ENCODE results near the gene CD36. TPM values are rescaled to one million over a fixed set of nuclear protein-coding genes. Genes with fewer than 3 reads are reported as not detected.

The CD36 gene
- total and polyA plus RNA-seq, 2 experiments from 2014 or later = 0.40 to 1.8 TPM

DNA sequence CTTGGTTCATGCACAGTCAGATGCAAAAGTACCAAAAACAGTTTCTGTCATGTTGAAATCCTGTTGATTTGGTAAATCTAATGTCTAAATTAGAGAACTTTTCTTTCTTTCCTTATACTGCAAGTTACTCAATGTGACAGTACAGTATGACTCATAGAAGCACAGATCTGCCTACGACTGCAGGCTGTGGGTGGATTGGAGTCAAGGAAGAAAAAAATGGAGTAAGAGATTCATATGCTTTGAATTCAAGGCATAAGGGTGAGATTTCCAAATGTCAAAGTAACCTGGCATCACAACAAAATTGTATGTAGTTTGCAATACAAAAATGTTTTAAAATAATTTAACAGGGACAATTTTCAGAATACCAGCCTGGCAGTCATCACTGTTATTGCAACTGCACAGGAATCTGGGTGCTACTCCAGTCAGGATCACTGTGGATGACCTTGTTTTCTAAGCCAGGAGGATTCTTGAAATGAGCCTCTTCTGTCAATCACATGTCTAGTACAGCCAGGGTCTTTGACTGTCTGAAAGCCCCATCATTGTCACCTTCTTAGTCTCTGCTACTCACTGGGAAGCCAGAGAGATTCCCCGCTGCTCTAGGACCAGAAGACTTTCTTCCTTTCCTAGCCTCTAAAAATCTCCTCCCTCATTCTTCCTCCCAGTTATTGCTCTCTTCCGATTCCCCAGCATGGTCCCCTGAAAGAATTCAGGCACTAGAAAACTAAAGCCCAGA lies 83.6 kb downstream of the CD36 start:
- H3K4me3 Mint-ChIP-seq = no peak overlapping the region
- peak overlapping the region; percentile 45; the same call in 1 of the 2 replicates for H2AFZ ChIP-seq

More for the DNA sequence above, 83.6 kb downstream of the CD36 start:
- ATAC-seq (peak; percentile 19; the same call in 2 of the 3 replicates), DNase-seq (ENCODE audit: low spot score) (peak; percentile 13)
- Mint-ChIP-seq H3K27ac (no peak overlapping the region), H3K4me1 (peaks cover 44% of the 10 kb centered on the region), H3K9me3 (no peaks in the 10 kb centered on the region), H3K36me3 (ENCODE audit: low read depth) (no peaks in the 10 kb centered on the region), H3K27me3 (ENCODE audit: insufficient read depth, low read depth, poor library complexity) (peaks cover 3% of the 10 kb centered on the region)
- peaks cover 48% of the 10 kb centered on the region for H3K4me1 ChIP-seq (ENCODE audit: insufficient read depth)
- H3K9me2 ChIP-seq (ENCODE audit: insufficient read depth) = no peaks in the 10 kb centered on the region
- H3K4me3 ChIP-seq = no peak overlapping the region
- H3K79me2 ChIP-seq (replicated peaks; ENCODE audit: insufficient read depth) = no peaks in the 10 kb centered on the region
- no peaks in the 10 kb centered on the region for H3K27me3 ChIP-seq (ENCODE audit: insufficient read depth)
- peak overlapping the region; percentile 23 for H3K4me2 ChIP-seq
- no peaks in the 10 kb centered on the region for H3K36me3 ChIP-seq (ENCODE audit: insufficient read depth)
- H3F3A ChIP-seq (replicated peaks; ENCODE audit: low read depth) = no peaks in the 10 kb centered on the region
- H3K27ac ChIP-seq (ENCODE audit: low read depth) = peak overlapping the region; percentile 97
- no peaks in the 10 kb centered on the region for H4K20me1 ChIP-seq (replicated peaks; ENCODE audit: insufficient read depth)
- TF ChIP-seq, protein P1, sequence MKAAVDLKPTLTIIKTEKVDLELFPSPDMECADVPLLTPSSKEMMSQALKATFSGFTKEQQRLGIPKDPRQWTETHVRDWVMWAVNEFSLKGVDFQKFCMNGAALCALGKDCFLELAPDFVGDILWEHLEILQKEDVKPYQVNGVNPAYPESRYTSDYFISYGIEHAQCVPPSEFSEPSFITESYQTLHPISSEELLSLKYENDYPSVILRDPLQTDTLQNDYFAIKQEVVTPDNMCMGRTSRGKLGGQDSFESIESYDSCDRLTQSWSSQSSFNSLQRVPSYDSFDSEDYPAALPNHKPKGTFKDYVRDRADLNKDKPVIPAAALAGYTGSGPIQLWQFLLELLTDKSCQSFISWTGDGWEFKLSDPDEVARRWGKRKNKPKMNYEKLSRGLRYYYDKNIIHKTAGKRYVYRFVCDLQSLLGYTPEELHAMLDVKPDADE (IDR thresholded peaks at IDR 0.05) = no peak
- TF ChIP-seq CREB1 (CRISPR knock-in tag; IDR thresholded peaks at IDR 0.05; ENCODE audit: low read depth) = no peak
- TF ChIP-seq ZNF331 (CRISPR knock-in tag; IDR thresholded peaks at IDR 0.05; ENCODE audit: low read depth) = no peak
- TF ChIP-seq POLR2AphosphoS5 (IDR thresholded peaks at IDR 0.05; ENCODE audit: low read depth) = no peak
- no peak for TF ChIP-seq STAT1 (IDR thresholded peaks at IDR 0.05; ENCODE audit: unreplicated experiment)
- TF ChIP-seq NANOG (IDR thresholded peaks at IDR 0.05; ENCODE audit: borderline replicate concordance) = no peak
- no peak for TF ChIP-seq ZNF114 (CRISPR knock-in tag; IDR thresholded peaks at IDR 0.05)
- TF ChIP-seq, protein P2, sequence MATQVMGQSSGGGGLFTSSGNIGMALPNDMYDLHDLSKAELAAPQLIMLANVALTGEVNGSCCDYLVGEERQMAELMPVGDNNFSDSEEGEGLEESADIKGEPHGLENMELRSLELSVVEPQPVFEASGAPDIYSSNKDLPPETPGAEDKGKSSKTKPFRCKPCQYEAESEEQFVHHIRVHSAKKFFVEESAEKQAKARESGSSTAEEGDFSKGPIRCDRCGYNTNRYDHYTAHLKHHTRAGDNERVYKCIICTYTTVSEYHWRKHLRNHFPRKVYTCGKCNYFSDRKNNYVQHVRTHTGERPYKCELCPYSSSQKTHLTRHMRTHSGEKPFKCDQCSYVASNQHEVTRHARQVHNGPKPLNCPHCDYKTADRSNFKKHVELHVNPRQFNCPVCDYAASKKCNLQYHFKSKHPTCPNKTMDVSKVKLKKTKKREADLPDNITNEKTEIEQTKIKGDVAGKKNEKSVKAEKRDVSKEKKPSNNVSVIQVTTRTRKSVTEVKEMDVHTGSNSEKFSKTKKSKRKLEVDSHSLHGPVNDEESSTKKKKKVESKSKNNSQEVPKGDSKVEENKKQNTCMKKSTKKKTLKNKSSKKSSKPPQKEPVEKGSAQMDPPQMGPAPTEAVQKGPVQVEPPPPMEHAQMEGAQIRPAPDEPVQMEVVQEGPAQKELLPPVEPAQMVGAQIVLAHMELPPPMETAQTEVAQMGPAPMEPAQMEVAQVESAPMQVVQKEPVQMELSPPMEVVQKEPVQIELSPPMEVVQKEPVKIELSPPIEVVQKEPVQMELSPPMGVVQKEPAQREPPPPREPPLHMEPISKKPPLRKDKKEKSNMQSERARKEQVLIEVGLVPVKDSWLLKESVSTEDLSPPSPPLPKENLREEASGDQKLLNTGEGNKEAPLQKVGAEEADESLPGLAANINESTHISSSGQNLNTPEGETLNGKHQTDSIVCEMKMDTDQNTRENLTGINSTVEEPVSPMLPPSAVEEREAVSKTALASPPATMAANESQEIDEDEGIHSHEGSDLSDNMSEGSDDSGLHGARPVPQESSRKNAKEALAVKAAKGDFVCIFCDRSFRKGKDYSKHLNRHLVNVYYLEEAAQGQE (IDR thresholded peaks at IDR 0.05; ENCODE audit: unreplicated experiment) = no peak
- no peak for TF ChIP-seq EZH2phosphoT487 (IDR thresholded peaks at IDR 0.05; ENCODE audit: unreplicated experiment)
- no peak for TF ChIP-seq EZH2 (IDR thresholded peaks at IDR 0.05; ENCODE audit: low read depth, unreplicated experiment)
- TF ChIP-seq, protein P3, sequence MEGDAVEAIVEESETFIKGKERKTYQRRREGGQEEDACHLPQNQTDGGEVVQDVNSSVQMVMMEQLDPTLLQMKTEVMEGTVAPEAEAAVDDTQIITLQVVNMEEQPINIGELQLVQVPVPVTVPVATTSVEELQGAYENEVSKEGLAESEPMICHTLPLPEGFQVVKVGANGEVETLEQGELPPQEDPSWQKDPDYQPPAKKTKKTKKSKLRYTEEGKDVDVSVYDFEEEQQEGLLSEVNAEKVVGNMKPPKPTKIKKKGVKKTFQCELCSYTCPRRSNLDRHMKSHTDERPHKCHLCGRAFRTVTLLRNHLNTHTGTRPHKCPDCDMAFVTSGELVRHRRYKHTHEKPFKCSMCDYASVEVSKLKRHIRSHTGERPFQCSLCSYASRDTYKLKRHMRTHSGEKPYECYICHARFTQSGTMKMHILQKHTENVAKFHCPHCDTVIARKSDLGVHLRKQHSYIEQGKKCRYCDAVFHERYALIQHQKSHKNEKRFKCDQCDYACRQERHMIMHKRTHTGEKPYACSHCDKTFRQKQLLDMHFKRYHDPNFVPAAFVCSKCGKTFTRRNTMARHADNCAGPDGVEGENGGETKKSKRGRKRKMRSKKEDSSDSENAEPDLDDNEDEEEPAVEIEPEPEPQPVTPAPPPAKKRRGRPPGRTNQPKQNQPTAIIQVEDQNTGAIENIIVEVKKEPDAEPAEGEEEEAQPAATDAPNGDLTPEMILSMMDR (conservative IDR thresholded peaks at IDR 0.05; ENCODE audit: low read depth in 2 of 2) = no peak
- TF ChIP-seq, protein P4, sequence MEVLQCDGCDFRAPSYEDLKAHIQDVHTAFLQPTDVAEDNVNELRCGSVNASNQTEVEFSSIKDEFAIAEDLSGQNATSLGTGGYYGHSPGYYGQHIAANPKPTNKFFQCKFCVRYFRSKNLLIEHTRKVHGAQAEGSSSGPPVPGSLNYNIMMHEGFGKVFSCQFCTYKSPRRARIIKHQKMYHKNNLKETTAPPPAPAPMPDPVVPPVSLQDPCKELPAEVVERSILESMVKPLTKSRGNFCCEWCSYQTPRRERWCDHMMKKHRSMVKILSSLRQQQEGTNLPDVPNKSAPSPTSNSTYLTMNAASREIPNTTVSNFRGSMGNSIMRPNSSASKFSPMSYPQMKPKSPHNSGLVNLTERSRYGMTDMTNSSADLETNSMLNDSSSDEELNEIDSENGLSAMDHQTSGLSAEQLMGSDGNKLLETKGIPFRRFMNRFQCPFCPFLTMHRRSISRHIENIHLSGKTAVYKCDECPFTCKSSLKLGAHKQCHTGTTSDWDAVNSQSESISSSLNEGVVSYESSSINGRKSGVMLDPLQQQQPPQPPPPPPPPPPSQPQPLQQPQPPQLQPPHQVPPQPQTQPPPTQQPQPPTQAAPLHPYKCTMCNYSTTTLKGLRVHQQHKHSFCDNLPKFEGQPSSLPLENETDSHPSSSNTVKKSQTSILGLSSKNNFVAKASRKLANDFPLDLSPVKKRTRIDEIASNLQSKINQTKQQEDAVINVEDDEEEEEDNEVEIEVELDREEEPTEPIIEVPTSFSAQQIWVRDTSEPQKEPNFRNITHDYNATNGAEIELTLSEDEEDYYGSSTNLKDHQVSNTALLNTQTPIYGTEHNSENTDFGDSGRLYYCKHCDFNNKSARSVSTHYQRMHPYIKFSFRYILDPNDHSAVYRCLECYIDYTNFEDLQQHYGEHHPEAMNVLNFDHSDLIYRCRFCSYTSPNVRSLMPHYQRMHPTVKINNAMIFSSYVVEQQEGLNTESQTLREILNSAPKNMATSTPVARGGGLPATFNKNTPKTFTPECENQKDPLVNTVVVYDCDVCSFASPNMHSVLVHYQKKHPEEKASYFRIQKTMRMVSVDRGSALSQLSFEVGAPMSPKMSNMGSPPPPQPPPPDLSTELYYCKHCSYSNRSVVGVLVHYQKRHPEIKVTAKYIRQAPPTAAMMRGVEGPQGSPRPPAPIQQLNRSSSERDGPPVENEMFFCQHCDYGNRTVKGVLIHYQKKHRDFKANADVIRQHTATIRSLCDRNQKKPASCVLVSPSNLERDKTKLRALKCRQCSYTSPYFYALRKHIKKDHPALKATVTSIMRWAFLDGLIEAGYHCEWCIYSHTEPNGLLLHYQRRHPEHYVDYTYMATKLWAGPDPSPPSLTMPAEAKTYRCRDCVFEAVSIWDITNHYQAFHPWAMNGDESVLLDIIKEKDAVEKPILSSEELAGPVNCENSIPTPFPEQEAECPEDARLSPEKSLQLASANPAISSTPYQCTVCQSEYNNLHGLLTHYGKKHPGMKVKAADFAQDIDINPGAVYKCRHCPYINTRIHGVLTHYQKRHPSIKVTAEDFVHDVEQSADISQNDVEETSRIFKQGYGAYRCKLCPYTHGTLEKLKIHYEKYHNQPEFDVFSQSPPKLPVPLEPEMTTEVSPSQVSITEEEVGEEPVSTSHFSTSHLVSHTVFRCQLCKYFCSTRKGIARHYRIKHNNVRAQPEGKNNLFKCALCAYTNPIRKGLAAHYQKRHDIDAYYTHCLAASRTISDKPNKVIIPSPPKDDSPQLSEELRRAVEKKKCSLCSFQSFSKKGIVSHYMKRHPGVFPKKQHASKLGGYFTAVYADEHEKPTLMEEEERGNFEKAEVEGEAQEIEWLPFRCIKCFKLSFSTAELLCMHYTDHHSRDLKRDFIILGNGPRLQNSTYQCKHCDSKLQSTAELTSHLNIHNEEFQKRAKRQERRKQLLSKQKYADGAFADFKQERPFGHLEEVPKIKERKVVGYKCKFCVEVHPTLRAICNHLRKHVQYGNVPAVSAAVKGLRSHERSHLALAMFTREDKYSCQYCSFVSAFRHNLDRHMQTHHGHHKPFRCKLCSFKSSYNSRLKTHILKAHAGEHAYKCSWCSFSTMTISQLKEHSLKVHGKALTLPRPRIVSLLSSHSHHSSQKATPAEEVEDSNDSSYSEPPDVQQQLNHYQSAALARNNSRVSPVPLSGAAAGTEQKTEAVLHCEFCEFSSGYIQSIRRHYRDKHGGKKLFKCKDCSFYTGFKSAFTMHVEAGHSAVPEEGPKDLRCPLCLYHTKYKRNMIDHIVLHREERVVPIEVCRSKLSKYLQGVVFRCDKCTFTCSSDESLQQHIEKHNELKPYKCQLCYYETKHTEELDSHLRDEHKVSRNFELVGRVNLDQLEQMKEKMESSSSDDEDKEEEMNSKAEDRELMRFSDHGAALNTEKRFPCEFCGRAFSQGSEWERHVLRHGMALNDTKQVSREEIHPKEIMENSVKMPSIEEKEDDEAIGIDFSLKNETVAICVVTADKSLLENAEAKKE (CRISPR knock-in tag; IDR thresholded peaks at IDR 0.05) = no peak
- no peak for TF ChIP-seq JUNB (IDR thresholded peaks at IDR 0.05; ENCODE audit: unreplicated experiment)
